Parathyroid adenoma (tissue), 2 donors: ENCODE data around the gene NCAPH2.

ENCODE experiments used
- H2AFZ ChIP-seq: fragments of 300-600 bp; sonication (generic); one replicate; pipeline ENCODE4 v1.7.0; 2017; ENCODE audit warnings: antibody characterized with exemption, mild to moderate bottlenecking
- H3K27ac ChIP-seq: fragments of 300-600 bp; sonication (generic); one replicate; pipeline ENCODE4 v1.7.0; 2017
- H3K27me3 ChIP-seq: fragments of 300-600 bp; sonication (generic); one replicate; pipeline ENCODE4 v1.7.0; 2017; ENCODE audit warnings: low read length; ENCODE audit not compliant: control insufficient read depth, insufficient read depth
- H3K36me3 ChIP-seq: fragments of 300-600 bp; sonication (generic); one replicate; pipeline ENCODE4 v1.7.0; 2017; ENCODE audit warnings: low read length; ENCODE audit not compliant: control insufficient read depth, insufficient read depth
- H3K4me1 ChIP-seq: fragments of 300-600 bp; sonication (generic); one replicate; pipeline ENCODE4 v1.7.0; 2017; ENCODE audit warnings: control low read depth
- H3K4me2 ChIP-seq: fragments of 300-600 bp; sonication (generic); one replicate; pipeline ENCODE4 v1.7.0; 2017; ENCODE audit warnings: low read length
- H3K4me3 ChIP-seq: fragments of 300-600 bp; sonication (generic); one replicate; pipeline ENCODE4 v1.7.0; 2017; ENCODE audit warnings: low read depth, low read length
- H3K79me2 ChIP-seq: fragments of 300-600 bp; sonication (generic); one replicate; pipeline ENCODE4 v1.7.0; 2017; ENCODE audit warnings: control low read depth
- H3K9ac ChIP-seq: fragments of 300-600 bp; sonication (generic); one replicate; pipeline ENCODE4 v1.7.0; 2017; ENCODE audit warnings: mild to moderate bottlenecking
- H3K9me3 ChIP-seq: fragments of 300-600 bp; sonication (generic); one replicate; pipeline ENCODE4 v1.7.0; 2017; ENCODE audit warnings: low read length; ENCODE audit not compliant: control insufficient read depth
- TF ChIP-seq, protein P1 (sequence below): fragments of 300-600 bp; sonication (generic); IDR thresholded peaks from one replicate; pipeline ENCODE4 v1.7.0; 2017; ENCODE audit warnings: antibody characterized with exemption, mild to moderate bottlenecking
- donor health status: primary hyperparathyroidism.

Gene NCAPH2

DNA sequence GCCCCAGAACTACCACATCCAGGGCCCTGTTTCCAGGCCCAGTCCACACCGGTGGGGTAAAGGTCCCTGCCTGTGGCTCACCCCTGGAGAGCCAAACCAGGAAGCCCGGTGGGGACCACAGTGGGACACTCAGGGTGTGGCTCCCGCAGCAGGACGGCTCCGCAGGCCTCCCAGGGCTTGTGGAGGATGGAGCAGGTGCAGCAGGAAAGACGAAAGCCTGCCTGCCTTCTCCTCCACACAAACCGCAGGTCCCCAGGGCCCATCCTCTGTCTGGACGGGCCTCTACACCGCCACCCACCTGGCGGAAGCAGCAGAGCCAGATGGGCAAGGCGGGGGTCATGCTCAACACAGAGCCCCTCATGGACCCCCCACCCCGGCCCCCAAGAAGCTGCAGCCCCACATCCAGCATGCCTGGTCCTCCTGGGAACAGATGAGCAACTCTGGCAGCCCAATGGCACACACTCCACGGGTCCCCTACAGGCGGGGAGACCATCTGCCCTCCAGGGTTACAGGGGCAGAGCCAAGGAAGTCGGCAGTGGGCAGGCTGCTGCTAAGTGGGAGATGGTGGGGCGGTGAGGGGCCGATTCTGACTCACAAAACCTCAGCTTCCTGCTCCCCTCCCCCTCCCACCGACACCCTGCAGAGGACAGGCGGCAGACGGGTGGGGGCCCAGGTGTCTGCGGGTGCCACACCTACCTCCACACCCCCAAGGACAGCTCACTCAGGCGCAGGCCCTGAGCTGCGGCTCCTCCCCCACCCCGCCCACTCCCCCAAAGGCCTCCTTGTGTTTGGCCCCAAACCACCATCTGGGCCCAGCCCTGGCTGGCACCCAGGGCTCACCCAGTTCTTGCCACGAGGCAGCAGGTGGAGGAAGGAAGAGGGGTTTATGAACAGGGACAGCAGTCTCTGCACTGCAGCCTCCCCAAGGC is 38.4 kb upstream of the NCAPH2 start:
- no peaks in the 10 kb centered on the region for H3K27me3 ChIP-seq
- no peak overlapping the region for H3K4me2 ChIP-seq
- no peaks in the 10 kb centered on the region for H3K36me3 ChIP-seq
- no peak overlapping the region for H3K9ac ChIP-seq
- H3K4me3 ChIP-seq, result no peak overlapping the region
- H3K79me2 ChIP-seq, result peaks cover 40% of the 10 kb centered on the region
- no peaks in the 10 kb centered on the region for H3K9me3 ChIP-seq
- TF ChIP-seq, protein P1, sequence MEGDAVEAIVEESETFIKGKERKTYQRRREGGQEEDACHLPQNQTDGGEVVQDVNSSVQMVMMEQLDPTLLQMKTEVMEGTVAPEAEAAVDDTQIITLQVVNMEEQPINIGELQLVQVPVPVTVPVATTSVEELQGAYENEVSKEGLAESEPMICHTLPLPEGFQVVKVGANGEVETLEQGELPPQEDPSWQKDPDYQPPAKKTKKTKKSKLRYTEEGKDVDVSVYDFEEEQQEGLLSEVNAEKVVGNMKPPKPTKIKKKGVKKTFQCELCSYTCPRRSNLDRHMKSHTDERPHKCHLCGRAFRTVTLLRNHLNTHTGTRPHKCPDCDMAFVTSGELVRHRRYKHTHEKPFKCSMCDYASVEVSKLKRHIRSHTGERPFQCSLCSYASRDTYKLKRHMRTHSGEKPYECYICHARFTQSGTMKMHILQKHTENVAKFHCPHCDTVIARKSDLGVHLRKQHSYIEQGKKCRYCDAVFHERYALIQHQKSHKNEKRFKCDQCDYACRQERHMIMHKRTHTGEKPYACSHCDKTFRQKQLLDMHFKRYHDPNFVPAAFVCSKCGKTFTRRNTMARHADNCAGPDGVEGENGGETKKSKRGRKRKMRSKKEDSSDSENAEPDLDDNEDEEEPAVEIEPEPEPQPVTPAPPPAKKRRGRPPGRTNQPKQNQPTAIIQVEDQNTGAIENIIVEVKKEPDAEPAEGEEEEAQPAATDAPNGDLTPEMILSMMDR, result no peak
- no peak overlapping the region for H3K27ac ChIP-seq
- H2AFZ ChIP-seq, result no peak overlapping the region
- H3K4me1 ChIP-seq, result peaks cover 10% of the 10 kb centered on the region

DNA sequence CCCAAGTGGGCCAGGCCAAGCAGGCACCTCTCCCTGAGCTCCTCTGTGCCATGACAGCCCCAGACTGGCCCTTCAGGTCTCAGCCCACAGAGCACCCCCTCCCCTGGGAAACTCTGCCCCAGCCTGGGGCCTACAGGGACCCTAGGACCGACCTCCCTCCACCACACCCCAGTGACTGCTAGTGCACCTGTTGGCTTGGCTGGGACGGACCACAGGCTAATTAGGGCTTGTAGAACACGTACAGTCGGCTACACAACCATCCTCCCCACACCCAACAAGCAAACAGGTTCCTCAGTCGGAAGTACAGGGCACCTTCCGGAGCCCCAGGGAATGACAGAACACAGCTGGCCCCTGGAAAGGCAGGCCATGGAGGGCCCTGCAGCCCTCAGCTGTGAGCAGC is 37.5 kb upstream of the NCAPH2 start:
- Histone ChIP-seq H3K4me1 (peaks cover 10% of the 10 kb centered on the region), H2AFZ (no peak overlapping the region), H3K9ac (no peak overlapping the region), H3K79me2 (peaks cover 40% of the 10 kb centered on the region), H3K4me3 (no peak overlapping the region), H3K9me3 (no peaks in the 10 kb centered on the region), H3K27ac (no peak overlapping the region), H3K4me2 (no peak overlapping the region), H3K27me3 (no peaks in the 10 kb centered on the region), H3K36me3 (no peaks in the 10 kb centered on the region)
- TF ChIP-seq, protein P1, result no peak

DNA sequence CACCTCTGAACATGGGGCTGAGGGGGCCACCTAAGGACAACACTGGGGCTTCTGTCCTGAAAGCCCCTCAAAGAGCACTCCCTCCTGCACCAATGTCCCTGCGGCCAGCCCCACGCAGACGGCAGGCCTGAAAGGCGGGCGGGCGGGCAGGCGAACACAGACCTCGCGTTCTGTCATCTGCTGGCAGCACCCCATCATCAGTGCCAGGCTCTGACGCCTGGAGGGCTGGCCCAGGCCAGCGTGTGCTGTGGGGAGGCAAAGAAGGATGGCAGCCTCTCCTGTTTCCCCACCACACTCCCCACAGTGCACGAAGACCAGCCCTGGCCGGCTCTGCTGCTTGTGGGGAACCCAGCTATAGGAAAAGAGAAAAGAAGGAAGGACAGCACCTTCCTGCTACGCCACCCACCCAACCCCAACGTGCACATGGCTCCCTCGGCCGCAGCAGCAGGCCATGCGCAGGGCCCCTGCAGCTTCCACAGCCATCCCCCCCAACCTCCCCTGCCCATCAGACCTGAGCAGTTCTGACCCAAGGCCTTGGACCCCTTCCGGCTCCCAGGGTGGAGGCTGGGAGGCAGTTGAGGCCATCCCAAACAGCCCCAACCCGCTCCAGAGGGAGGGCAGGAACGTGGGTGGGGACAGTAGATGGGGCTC is 36.7 kb upstream of the NCAPH2 start:
- Histone ChIP-seq H3K9me3 (no peaks in the 10 kb centered on the region), H2AFZ (no peak overlapping the region), H3K4me1 (peaks cover 10% of the 10 kb centered on the region), H3K27me3 (no peaks in the 10 kb centered on the region), H3K27ac (no peak overlapping the region), H3K36me3 (no peaks in the 10 kb centered on the region), H3K9ac (no peak overlapping the region), H3K4me3 (no peak overlapping the region), H3K79me2 (peaks cover 40% of the 10 kb centered on the region), H3K4me2 (no peak overlapping the region)
- TF ChIP-seq, protein P1, result no peak

DNA sequence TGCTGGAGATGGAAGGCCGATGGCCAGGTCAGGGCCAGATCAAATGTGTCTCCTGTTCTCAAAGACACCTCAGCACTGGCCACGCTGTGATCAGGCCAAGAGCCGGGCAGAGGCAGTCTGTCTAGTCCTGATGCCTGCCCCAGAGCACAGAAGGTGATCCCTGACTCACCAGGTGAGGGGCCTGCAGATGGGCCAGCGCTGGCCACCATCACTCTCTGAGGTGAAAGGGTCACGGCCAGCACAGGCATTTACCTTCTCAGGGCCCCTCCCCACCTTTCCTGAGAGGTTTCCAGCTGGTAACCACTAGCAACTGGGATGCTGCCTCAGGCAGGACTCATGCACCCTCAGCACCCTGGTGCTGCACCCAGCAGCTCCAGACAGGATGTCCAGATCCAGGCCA is 36.1 kb upstream of the NCAPH2 start:
- Histone ChIP-seq H3K79me2 (peaks cover 40% of the 10 kb centered on the region), H3K9ac (no peak overlapping the region), H3K27me3 (no peaks in the 10 kb centered on the region), H3K27ac (no peak overlapping the region), H3K4me3 (no peak overlapping the region), H3K9me3 (no peaks in the 10 kb centered on the region), H2AFZ (no peak overlapping the region), H3K36me3 (no peaks in the 10 kb centered on the region), H3K4me2 (no peak overlapping the region), H3K4me1 (peaks cover 10% of the 10 kb centered on the region)
- TF ChIP-seq, protein P1, result no peak
